Transverse colon (tissue), 4 donors: ENCODE data around the gene PHLDA2.

ENCODE experiments used
- CTCF ChIP-seq, 5 experiments: fragments of 200-600 bp in 3 of 5; fragments of 450-650 bp in 2 of 5; sonication (generic) in 3 of 5; IDR thresholded peaks; 1 replicate in 2 of 5; 2 replicates in 3 of 5; pipeline ENCODE4 v1.5.1; 2016 to 2017; ENCODE audit warnings: antibody characterized with exemption in 5 of 5, inconsistent platforms in 3 of 5, mild to moderate bottlenecking in 2 of 5, moderate library complexity in 1 of 5
- EP300 ChIP-seq: sonication (generic); formaldehyde crosslinking; IDR thresholded peaks from one replicate; pipeline ENCODE4 v1.6.1; 2017; ENCODE audit warnings: antibody characterized with exemption, low read depth
- POLR2A ChIP-seq: fragments of 450-650 bp; IDR thresholded peaks from one replicate; pipeline ENCODE4 v1.6.1; 2016; ENCODE audit warnings: antibody characterized with exemption, mild to moderate bottlenecking, moderate library complexity
- POLR2AphosphoS5 ChIP-seq, 3 donors: sonication (generic); formaldehyde crosslinking; IDR thresholded peaks; one replicate each; pipeline ENCODE4 v1.6.1; 2016; ENCODE audit warnings: antibody characterized with exemption in 3 of 3

- TF ChIP-seq POLR2A (no peak), EP300 (no peak), CTCF (IDR thresholded peaks at IDR 0.05) (no peak), POLR2AphosphoS5 (IDR thresholded peaks at IDR 0.05) (no peak)
Measured at GRCh38 chr11:2931420-2931746, 2.2 kb upstream of the PHLDA2 start.
